ENCODE results near the gene MED31. TPM values are rescaled to one million over a fixed set of nuclear protein-coding genes. Genes with fewer than 3 reads are reported as not detected.

The MED31 gene
- total and polyA plus RNA-seq, 2 experiments from 2014 or later: 5.5 to 49.3 TPM

- TF ChIP-seq ZNF462 (CRISPR knock-in tag; IDR thresholded peaks at IDR 0.05): no peak
These were observed 23.2 kb upstream of the MED31 start (continued) for GRCh38 chr17:6674586-6674985.

GRCh38 chr17:6671431-6671830 is 20.0 kb upstream of the MED31 start:
- Histone ChIP-seq H4K20me1 (replicated peaks; ENCODE audit: insufficient read depth) (no peaks in the 10 kb centered on the region), H3K9me2 (ENCODE audit: insufficient read depth) (no peaks in the 10 kb centered on the region), H3K36me3 (ENCODE audit: insufficient read depth) (no peaks in the 10 kb centered on the region), H3K27ac (ENCODE audit: low read depth) (no peak overlapping the region), H3K4me2 (no peak overlapping the region), H3F3A (replicated peaks; ENCODE audit: low read depth) (no peaks in the 10 kb centered on the region), H3K27me3 (ENCODE audit: insufficient read depth) (no peaks in the 10 kb centered on the region), H3K4me1 (ENCODE audit: insufficient read depth) (no peaks in the 10 kb centered on the region; the same call in 1 of the 2 replicates), H3K79me2 (replicated peaks; ENCODE audit: insufficient read depth) (no peaks in the 10 kb centered on the region), H2AFZ (no peak overlapping the region), H3K4me3 (no peak overlapping the region)
- H3K4me3 Mint-ChIP-seq: no peak overlapping the region
- peaks cover 10% of the 10 kb centered on the region; the same call in 2 of the 3 replicates for H3K4me1 Mint-ChIP-seq
- no peak overlapping the region for H3K27ac Mint-ChIP-seq
- no peaks in the 10 kb centered on the region for H3K9me3 Mint-ChIP-seq
- H3K27me3 Mint-ChIP-seq (ENCODE audit: insufficient read depth, low read depth, poor library complexity): peaks cover 5% of the 10 kb centered on the region
- ATAC-seq (no peak), DNase-seq (ENCODE audit: low spot score) (no peak)
- H3K36me3 Mint-ChIP-seq (ENCODE audit: low read depth): no peaks in the 10 kb centered on the region
- no peak for TF ChIP-seq REST (IDR thresholded peaks at IDR 0.05; ENCODE audit: unreplicated experiment)
- TF ChIP-seq POLR2AphosphoS5 (IDR thresholded peaks at IDR 0.05; ENCODE audit: low read depth): no peak
- no peak for TF ChIP-seq NANOG (IDR thresholded peaks at IDR 0.05; ENCODE audit: borderline replicate concordance)
- no peak for TF ChIP-seq JUNB (IDR thresholded peaks at IDR 0.05; ENCODE audit: unreplicated experiment)
- no peak for TF ChIP-seq EZH2phosphoT487 (IDR thresholded peaks at IDR 0.05; ENCODE audit: unreplicated experiment)
- no peak for TF ChIP-seq CTCF (conservative IDR thresholded peaks at IDR 0.05; ENCODE audit: low read depth in 2 of 2)
- no peak for TF ChIP-seq CREB1 (CRISPR knock-in tag; IDR thresholded peaks at IDR 0.05; ENCODE audit: low read depth)
- TF ChIP-seq ETS1 (IDR thresholded peaks at IDR 0.05): no peak
- TF ChIP-seq STAT1 (IDR thresholded peaks at IDR 0.05; ENCODE audit: unreplicated experiment): no peak
- TF ChIP-seq EZH2 (IDR thresholded peaks at IDR 0.05; ENCODE audit: low read depth, unreplicated experiment): no peak
